AG09319 (cell line): ENCODE data around the gene ELP1.
A peak's percentile ranks its signal among the peaks of the same experiment; 100 is the strongest.

Experiments used
- DNase-seq: peaks from one replicate; pipeline ENCODE4 v3.0.0-alpha.2; 2010; ENCODE audit warnings: low read depth; ENCODE audit errors: extremely low read depth
- CTCF ChIP-seq: IDR thresholded peaks from 2 replicates; pipeline ENCODE4 v1.5.1; 2011; ENCODE audit warnings: low read depth, mild to moderate bottlenecking, inconsistent platforms, low read length, moderate library complexity

The ELP1 gene

GRCh38 chr9:108967916-108968315 lies 34.0 kb upstream of the ELP1 start:
- TF ChIP-seq CTCF, result no peak
- no peak for DNase-seq

GRCh38 chr9:108963459-108964143 lies 29.7 kb upstream of the ELP1 start:
- no peak for DNase-seq
- no peak for TF ChIP-seq CTCF

GRCh38 chr9:108961151-108961550 lies 27.2 kb upstream of the ELP1 start:
- no peak for TF ChIP-seq CTCF
- DNase-seq, result no peak

GRCh38 chr9:108960331-108960730 lies 26.4 kb upstream of the ELP1 start:
- no peak for TF ChIP-seq CTCF
- no peak for DNase-seq

GRCh38 chr9:108956631-108957026 lies 22.7 kb upstream of the ELP1 start:
- no peak for TF ChIP-seq CTCF
- no peak for DNase-seq

GRCh38 chr9:108956022-108956630 lies 22.2 kb upstream of the ELP1 start:
- no peak for DNase-seq
- TF ChIP-seq CTCF, result no peak

- DNase-seq, result peak; percentile 27
- peak; percentile 59 for TF ChIP-seq CTCF
These were observed 20.2 kb upstream of the ELP1 start for GRCh38 chr9:108953983-108954574.
